Endodermal cell (in vitro differentiated cells): ENCODE results near the gene CHMP1A. TPM values are rescaled to one million over a fixed set of nuclear protein-coding genes. Genes with fewer than 3 reads are reported as not detected.

Experiments used
- DNase-seq: peaks from one replicate; pipeline ENCODE4 v3.0.0-alpha.2; 2017
- H3K27ac ChIP-seq: 2 replicates; pipeline ENCODE4 v1.5.1; 2013; ENCODE audit warnings: mild to moderate bottlenecking, low read depth, low read length, moderate library complexity
- H3K27me3 ChIP-seq: 2 replicates; pipeline ENCODE4 v1.6.1; 2013; ENCODE audit warnings: mild to moderate bottlenecking, low read length, moderate library complexity; ENCODE audit not compliant: insufficient read depth, control insufficient read depth, poor library complexity, severe bottlenecking
- H3K36me3 ChIP-seq: 2 replicates; pipeline ENCODE4 v1.7.0; 2013; ENCODE audit warnings: mild to moderate bottlenecking, low read length, moderate library complexity; ENCODE audit not compliant: control insufficient read depth, insufficient read depth
- H3K4me1 ChIP-seq: one replicate; pipeline ENCODE4 v1.7.0; 2013; ENCODE audit warnings: low read length; ENCODE audit not compliant: control insufficient read depth, insufficient read depth
- H3K4me3 ChIP-seq: 2 replicates; pipeline ENCODE4 v1.5.1; 2013; ENCODE audit warnings: mild to moderate bottlenecking, low read length, moderate library complexity
- H3K9ac ChIP-seq: 2 replicates; pipeline ENCODE4 v1.6.1; 2013; ENCODE audit warnings: mild to moderate bottlenecking, low read length, moderate library complexity; ENCODE audit not compliant: poor library complexity, severe bottlenecking; ENCODE audit errors: extremely low read depth
- H3K9me3 ChIP-seq: 2 replicates; pipeline ENCODE4 v1.6.1; 2013; ENCODE audit warnings: mild to moderate bottlenecking, low read length, moderate library complexity; ENCODE audit not compliant: control insufficient read depth
- H3K27ac Mint-ChIP-seq: 2 replicates; pipeline ENCODE4 v1.8.0; 2020; ENCODE audit warnings: mixed read lengths
- H3K27me3 Mint-ChIP-seq: 2 replicates; pipeline ENCODE4 v1.8.0; 2021; ENCODE audit warnings: mild to moderate bottlenecking, mixed read lengths; ENCODE audit not compliant: insufficient read depth
- H3K36me3 Mint-ChIP-seq: 2 replicates; pipeline ENCODE4 v1.8.0; 2020; ENCODE audit warnings: low read depth, mixed read lengths
- H3K4me1 Mint-ChIP-seq: 2 replicates; pipeline ENCODE4 v1.8.0; 2020; ENCODE audit warnings: mixed read lengths
- H3K4me3 Mint-ChIP-seq: 2 replicates; pipeline ENCODE4 v1.8.0; 2020; ENCODE audit warnings: mild to moderate bottlenecking, moderate library complexity, mixed read lengths
- H3K9me3 Mint-ChIP-seq: 2 replicates; pipeline ENCODE4 v1.8.0; 2020; ENCODE audit warnings: mild to moderate bottlenecking, mixed read lengths
- WGBS, 2 experiments: methylation state at CpG; one replicate each; pipeline versions ENCODE4 v1.1.5 to v1.1.7; 2013; ENCODE audit warnings: missing lambda C conversion rate in 2 of 2, mixed read lengths in 1 of 2; ENCODE audit not compliant: insufficient coverage in 1 of 2, insufficient read length in 1 of 2; 5-methylcytosine and 5-hydroxymethylcytosine counted together
- total RNA-seq, 2 donors: library from RNA; stranded (reverse); fragmentation: NEBNext Ultra II Directional in 1 of 2; extraction: Animal tissue kit (Norgen Biotek cat#: 25700) in 1 of 2; gene quantifications; 2 replicates in 1 of 2; 3 replicates in 1 of 2; pipeline ENCODE4 v1.2.1, GENCODE V29; 2021
- TF ChIP-seq, protein P1 (sequence below): fragments of 200-600 bp; sonication (generic); conservative IDR thresholded peaks from 2 replicates; pipeline ENCODE4 v1.5.0; 2021; ENCODE audit warnings: antibody characterized with exemption, mild to moderate bottlenecking

CHMP1A gene
- total RNA-seq, 2 donors from 2014 or later = 104 to 106 TPM

GRCh38 chr16:89693289-89693731 is 35.8 kb upstream of the CHMP1A start:
- Histone ChIP-seq H3K36me3 (peaks cover 45% of the 10 kb centered on the region), H3K4me1 (no peaks in the 10 kb centered on the region), H3K9ac (no peak overlapping the region), H3K27me3 (no peaks in the 10 kb centered on the region), H3K4me3 (no peak overlapping the region), H3K27ac (no peak overlapping the region), H3K9me3 (no peaks in the 10 kb centered on the region)
- Mint-ChIP-seq H3K27ac (no peak overlapping the region), H3K9me3 (no peaks in the 10 kb centered on the region), H3K4me1 (no peaks in the 10 kb centered on the region), H3K36me3 (peaks cover 54% of the 10 kb centered on the region), H3K4me3 (no peak overlapping the region), H3K27me3 (no peaks in the 10 kb centered on the region)
- 94 to 97% methylated on average over 11 of the region's 11 CpGs for WGBS, 2 experiments
- DNase-seq = no peak
- TF ChIP-seq, protein P1, sequence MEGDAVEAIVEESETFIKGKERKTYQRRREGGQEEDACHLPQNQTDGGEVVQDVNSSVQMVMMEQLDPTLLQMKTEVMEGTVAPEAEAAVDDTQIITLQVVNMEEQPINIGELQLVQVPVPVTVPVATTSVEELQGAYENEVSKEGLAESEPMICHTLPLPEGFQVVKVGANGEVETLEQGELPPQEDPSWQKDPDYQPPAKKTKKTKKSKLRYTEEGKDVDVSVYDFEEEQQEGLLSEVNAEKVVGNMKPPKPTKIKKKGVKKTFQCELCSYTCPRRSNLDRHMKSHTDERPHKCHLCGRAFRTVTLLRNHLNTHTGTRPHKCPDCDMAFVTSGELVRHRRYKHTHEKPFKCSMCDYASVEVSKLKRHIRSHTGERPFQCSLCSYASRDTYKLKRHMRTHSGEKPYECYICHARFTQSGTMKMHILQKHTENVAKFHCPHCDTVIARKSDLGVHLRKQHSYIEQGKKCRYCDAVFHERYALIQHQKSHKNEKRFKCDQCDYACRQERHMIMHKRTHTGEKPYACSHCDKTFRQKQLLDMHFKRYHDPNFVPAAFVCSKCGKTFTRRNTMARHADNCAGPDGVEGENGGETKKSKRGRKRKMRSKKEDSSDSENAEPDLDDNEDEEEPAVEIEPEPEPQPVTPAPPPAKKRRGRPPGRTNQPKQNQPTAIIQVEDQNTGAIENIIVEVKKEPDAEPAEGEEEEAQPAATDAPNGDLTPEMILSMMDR = no peak

DNA sequence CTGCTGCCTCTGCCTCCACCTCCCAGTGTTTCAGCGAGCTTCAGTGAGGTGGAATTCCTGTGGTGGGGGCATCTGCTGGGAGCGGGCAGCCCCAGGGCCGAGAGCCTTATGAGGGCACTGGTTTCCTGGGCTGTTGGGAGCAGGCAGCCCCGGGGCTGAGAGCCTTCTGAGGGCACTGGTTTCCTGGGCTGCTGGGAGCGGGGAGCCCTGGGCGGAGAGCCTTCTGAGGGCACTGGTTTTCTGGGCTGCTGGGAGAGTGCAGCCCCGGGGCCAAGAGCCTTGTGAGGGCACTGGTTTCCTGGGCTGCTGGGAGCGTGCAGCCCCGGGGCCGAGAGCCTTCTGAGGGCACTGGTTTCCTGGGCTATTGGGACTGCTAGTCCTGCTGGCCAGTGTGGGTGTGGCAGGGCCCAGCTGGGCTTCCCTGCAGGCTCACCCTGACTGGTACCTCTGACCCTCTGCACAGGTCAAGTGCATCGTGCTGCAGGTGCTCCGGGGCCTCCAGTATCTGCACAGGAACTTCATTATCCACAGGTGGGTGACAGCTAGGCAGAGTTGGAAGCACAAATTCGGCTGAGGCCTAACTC is 34.6 kb upstream of the CHMP1A start:
- Mint-ChIP-seq H3K27ac (no peak overlapping the region), H3K4me3 (no peak overlapping the region), H3K36me3 (peaks cover 59% of the 10 kb centered on the region), H3K9me3 (no peaks in the 10 kb centered on the region), H3K27me3 (no peaks in the 10 kb centered on the region), H3K4me1 (peaks cover 6% of the 10 kb centered on the region)
- H3K4me1 ChIP-seq = no peaks in the 10 kb centered on the region
- H3K36me3 ChIP-seq = peaks cover 40% of the 10 kb centered on the region
- no peak overlapping the region for H3K27ac ChIP-seq
- no peaks in the 10 kb centered on the region for H3K27me3 ChIP-seq
- H3K9ac ChIP-seq = no peak overlapping the region
- H3K9me3 ChIP-seq = no peaks in the 10 kb centered on the region
- H3K4me3 ChIP-seq = no peak overlapping the region
- no peak for DNase-seq
- TF ChIP-seq, protein P1 = no peak
- WGBS, 2 experiments = 95 to 100% methylated on average over 6 to 13 of the region's 13 CpGs

DNA sequence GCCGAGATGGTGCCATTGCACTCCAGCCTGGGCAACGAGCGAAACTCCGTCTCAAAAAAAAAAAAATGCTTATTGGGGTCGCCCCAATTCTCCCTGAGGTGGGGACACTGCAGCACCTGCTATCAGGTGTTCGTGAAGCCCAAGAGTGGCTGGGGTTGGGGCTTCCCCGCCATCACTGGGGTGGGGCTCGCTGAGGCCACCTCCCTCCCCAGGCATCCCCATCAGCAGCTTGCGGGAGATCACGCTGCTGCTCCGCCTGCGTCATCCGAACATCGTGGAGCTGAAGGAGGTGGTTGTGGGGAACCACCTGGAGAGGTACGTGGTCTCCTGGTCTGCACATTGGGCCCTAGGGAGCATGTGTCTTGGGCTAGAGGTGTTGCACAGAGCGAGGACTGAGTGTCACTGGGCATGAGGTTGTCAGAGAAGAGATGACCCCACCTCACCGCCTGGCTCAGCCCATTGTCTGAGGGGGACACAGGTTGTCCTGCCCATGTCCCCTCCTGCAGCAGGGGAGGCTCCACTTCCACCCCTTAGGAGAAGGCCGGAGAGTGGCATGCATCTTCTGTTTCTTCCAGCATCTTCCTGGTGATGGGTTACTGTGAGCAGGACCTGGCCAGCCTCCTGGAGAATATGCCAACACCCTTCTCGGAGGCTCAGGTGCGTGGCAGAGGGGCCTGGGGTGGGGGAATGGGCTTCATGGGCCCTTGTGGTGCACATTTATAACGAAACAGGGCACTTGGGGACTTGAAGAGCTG is 33.9 kb upstream of the CHMP1A start:
- TF ChIP-seq, protein P1 = no peak
- no peak overlapping the region for H3K4me3 Mint-ChIP-seq
- Histone ChIP-seq H3K27me3 (no peaks in the 10 kb centered on the region), H3K27ac (no peak overlapping the region), H3K9me3 (no peaks in the 10 kb centered on the region), H3K4me1 (no peaks in the 10 kb centered on the region), H3K36me3 (peaks cover 40% of the 10 kb centered on the region), H3K4me3 (no peak overlapping the region), H3K9ac (no peak overlapping the region)
- H3K27ac Mint-ChIP-seq = no peak overlapping the region
- 96 to 99% methylated on average over 15 to 21 of the region's 21 CpGs for WGBS, 2 experiments
- no peak for DNase-seq
- no peaks in the 10 kb centered on the region for H3K27me3 Mint-ChIP-seq
- H3K36me3 Mint-ChIP-seq = peaks cover 59% of the 10 kb centered on the region
- peaks cover under 1% of the 10 kb centered on the region for H3K9me3 Mint-ChIP-seq
- peaks cover 6% of the 10 kb centered on the region for H3K4me1 Mint-ChIP-seq
